Measurements from ENCODE around the gene VCP.

The VCP gene

GRCh38 chr9:35102769-35103659 is 30.6 kb upstream of the VCP start, which contains the start of gene STOML2:
TSS of gene STOML2 (minus strand) at chr9:35103131. CDS start at chr9:35103094, 37 bp downstream.
- Histone ChIP-seq H3K27ac (ENCODE audit: poor library complexity, severe bottlenecking) (peak within 1 kb of the TSS; percentile 45), H3K27me3 (ENCODE audit: insufficient read depth, poor library complexity, severe bottlenecking) (no peaks in the 10 kb centered on the region), H3K9me3 (ENCODE audit: severe bottlenecking) (no peaks in the 10 kb centered on the region), H3K4me1 (ENCODE audit: insufficient read depth, poor library complexity, severe bottlenecking) (no peaks in the 10 kb centered on the region), H3K4me3 (ENCODE audit: severe bottlenecking) (peak within 1 kb of the TSS; percentile 68), H3K36me3 (ENCODE audit: low read depth) (peaks cover 58% of the 10 kb centered on the region)
- DNase-seq (ENCODE audit: low spot score) (peak; percentile 94), ATAC-seq (ENCODE audit: low read depth) (peak; percentile 98)
- TF ChIP-seq CTCF (IDR thresholded peaks at IDR 0.05; ENCODE audit: poor library complexity, severe bottlenecking) = no peak

- H3K27me3 ChIP-seq (ENCODE audit: insufficient read depth, poor library complexity, severe bottlenecking) = no peaks in the 10 kb centered on the region
- H3K27ac ChIP-seq (ENCODE audit: poor library complexity, severe bottlenecking) = peak overlapping the region; percentile 45
- DNase-seq (ENCODE audit: low spot score) (no peak), ATAC-seq (ENCODE audit: low read depth) (peak; percentile 16)
- H3K4me3 ChIP-seq (ENCODE audit: severe bottlenecking) = peak overlapping the region; percentile 68
- H3K4me1 ChIP-seq (ENCODE audit: insufficient read depth, poor library complexity, severe bottlenecking) = no peaks in the 10 kb centered on the region
- H3K9me3 ChIP-seq (ENCODE audit: severe bottlenecking) = no peaks in the 10 kb centered on the region
- peaks cover 55% of the 10 kb centered on the region for H3K36me3 ChIP-seq (ENCODE audit: low read depth)
- TF ChIP-seq CTCF (IDR thresholded peaks at IDR 0.05; ENCODE audit: poor library complexity, severe bottlenecking) = no peak
Observed at GRCh38 chr9:35102465-35102768, 30.0 kb upstream of the VCP start.

GRCh38 chr9:35097573-35097972 is 25.1 kb upstream of the VCP start:
- peaks cover 56% of the 10 kb centered on the region for H3K36me3 ChIP-seq (ENCODE audit: low read depth)
- TF ChIP-seq CTCF (IDR thresholded peaks at IDR 0.05; ENCODE audit: poor library complexity, severe bottlenecking) = no peak

GRCh38 chr9:35096035-35096849 is 23.8 kb upstream of the VCP start, which contains the start of gene PIGO:
TSS of gene PIGO (minus strand) at chr9:35096591. CDS start at chr9:35095565, 1,026 bp downstream.
- DNase-seq (ENCODE audit: low spot score) (peak; percentile 87), ATAC-seq (ENCODE audit: low read depth) (peak; percentile 89)
- H3K4me1 ChIP-seq (ENCODE audit: insufficient read depth, poor library complexity, severe bottlenecking) = no peaks in the 10 kb centered on the region
- H3K27me3 ChIP-seq (ENCODE audit: insufficient read depth, poor library complexity, severe bottlenecking) = no peaks in the 10 kb centered on the region
- H3K27ac ChIP-seq (ENCODE audit: poor library complexity, severe bottlenecking) = peak within 1 kb of the TSS; percentile 59
- TF ChIP-seq CTCF (IDR thresholded peaks at IDR 0.05; ENCODE audit: poor library complexity, severe bottlenecking) = peak; percentile 96
- H3K36me3 ChIP-seq (ENCODE audit: low read depth) = peaks cover 50% of the 10 kb centered on the region
- no peaks in the 10 kb centered on the region for H3K9me3 ChIP-seq (ENCODE audit: severe bottlenecking)
- peak within 1 kb of the TSS; percentile 65 for H3K4me3 ChIP-seq (ENCODE audit: severe bottlenecking)

More at GRCh38 chr9:35097573-35097972, 25.1 kb upstream of the VCP start:
- Histone ChIP-seq H3K27ac (ENCODE audit: poor library complexity, severe bottlenecking) (no peak overlapping the region), H3K9me3 (ENCODE audit: severe bottlenecking) (no peaks in the 10 kb centered on the region), H3K4me1 (ENCODE audit: insufficient read depth, poor library complexity, severe bottlenecking) (no peaks in the 10 kb centered on the region), H3K27me3 (ENCODE audit: insufficient read depth, poor library complexity, severe bottlenecking) (no peaks in the 10 kb centered on the region), H3K4me3 (ENCODE audit: severe bottlenecking) (no peak overlapping the region)
- DNase-seq (ENCODE audit: low spot score) (no peak), ATAC-seq (ENCODE audit: low read depth) (no peak)

All from RWPE2 (cell line).